ENCODE measurements around the gene SGCG.
"Not testable (repeated sequence)": the region's sequence is repeated elsewhere in the genome, so short reads cannot be mapped to it uniquely, and the experiment has no call there.

Gene SGCG

DNA sequence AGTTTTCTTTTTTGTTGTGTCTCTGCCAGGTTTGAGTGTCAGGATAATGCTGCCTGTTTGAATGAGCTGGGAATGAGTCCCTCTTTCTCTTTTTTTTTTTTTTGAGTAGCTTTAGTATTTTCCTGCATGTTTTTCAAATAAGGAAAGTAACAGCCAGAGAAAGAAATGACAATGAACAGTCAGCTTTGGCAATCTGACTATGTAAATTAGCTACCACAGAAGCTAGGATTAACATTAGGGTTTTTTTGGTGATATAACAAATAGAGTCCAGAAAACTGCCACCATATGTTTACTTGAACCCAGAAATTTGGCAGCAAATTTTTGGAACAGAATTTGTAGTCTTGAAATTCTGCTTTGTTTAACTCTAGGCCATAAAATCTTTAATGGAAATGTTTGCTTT is 50.5 kb downstream of the SGCG start:
- Histone ChIP-seq H3K9ac (ENCODE audit: low read length) (no peak overlapping the region), H3K9me3 (ENCODE audit: control insufficient read depth, low read length) (no peaks in the 10 kb centered on the region), H3K4me3 (ENCODE audit: low read length) (no peak overlapping the region), H3K36me3 (ENCODE audit: control insufficient read depth, insufficient read depth, low read length) (no peaks in the 10 kb centered on the region), H3K4me1 (ENCODE audit: control insufficient read depth, insufficient read depth, low read length) (no peaks in the 10 kb centered on the region), H3K27me3 (ENCODE audit: control insufficient read depth, insufficient read depth, low read length) (no peaks in the 10 kb centered on the region)

DNA sequence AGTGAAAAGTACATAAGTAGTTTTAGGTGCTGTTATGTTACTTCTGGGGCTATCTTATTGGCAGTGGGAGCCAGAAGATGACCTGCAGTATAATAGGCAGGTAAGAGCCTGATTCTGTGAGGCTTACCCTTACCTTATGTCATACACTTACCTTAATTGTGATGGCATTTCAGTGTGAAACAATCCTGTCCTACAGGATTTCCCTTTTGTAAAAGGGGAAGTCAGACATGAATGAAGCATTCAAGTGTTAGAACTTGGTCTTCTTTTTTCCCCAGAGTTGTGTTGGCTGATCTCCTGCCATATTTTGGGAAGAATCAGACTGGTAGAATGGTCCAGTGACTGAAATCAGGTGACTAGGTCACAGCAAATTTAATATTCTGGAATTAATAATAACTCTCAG is 55.2 kb downstream of the SGCG start:
- H3K9me3 ChIP-seq (ENCODE audit: control insufficient read depth, low read length) = no peaks in the 10 kb centered on the region
- H3K36me3 ChIP-seq (ENCODE audit: control insufficient read depth, insufficient read depth, low read length) = no peaks in the 10 kb centered on the region
- no peaks in the 10 kb centered on the region for H3K4me1 ChIP-seq (ENCODE audit: control insufficient read depth, insufficient read depth, low read length)
- H3K4me3 ChIP-seq (ENCODE audit: low read length) = no peak overlapping the region
- H3K9ac ChIP-seq (ENCODE audit: low read length) = no peak overlapping the region
- no peaks in the 10 kb centered on the region for H3K27me3 ChIP-seq (ENCODE audit: control insufficient read depth, insufficient read depth, low read length)

DNA sequence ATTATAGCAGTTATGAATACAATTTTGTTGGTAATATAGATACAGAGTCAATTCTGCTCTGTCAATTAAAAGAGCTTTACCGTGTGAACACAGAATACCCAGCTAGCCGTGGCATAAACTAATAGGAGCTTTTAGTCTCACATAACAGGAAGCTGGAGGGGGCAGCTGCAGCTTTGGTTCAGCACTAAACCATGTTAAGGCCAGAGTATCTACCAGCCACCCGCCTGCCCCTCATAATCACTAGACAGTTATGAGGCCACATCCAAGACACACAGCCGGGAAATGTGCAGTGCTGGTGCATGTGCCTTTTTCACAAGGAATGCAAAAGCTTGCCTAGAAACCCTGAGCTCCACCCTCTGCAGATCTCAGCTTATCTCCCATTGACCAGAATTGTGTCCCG is 62.3 kb downstream of the SGCG start:
- H3K9me3 ChIP-seq (ENCODE audit: control insufficient read depth, low read length) = no peaks in the 10 kb centered on the region
- no peaks in the 10 kb centered on the region for H3K27me3 ChIP-seq (ENCODE audit: control insufficient read depth, insufficient read depth, low read length)
- no peak overlapping the region for H3K9ac ChIP-seq (ENCODE audit: low read length)
- no peaks in the 10 kb centered on the region for H3K36me3 ChIP-seq (ENCODE audit: control insufficient read depth, insufficient read depth, low read length)
- H3K4me1 ChIP-seq (ENCODE audit: control insufficient read depth, insufficient read depth, low read length) = no peaks in the 10 kb centered on the region
- no peak overlapping the region for H3K4me3 ChIP-seq (ENCODE audit: low read length)

DNA sequence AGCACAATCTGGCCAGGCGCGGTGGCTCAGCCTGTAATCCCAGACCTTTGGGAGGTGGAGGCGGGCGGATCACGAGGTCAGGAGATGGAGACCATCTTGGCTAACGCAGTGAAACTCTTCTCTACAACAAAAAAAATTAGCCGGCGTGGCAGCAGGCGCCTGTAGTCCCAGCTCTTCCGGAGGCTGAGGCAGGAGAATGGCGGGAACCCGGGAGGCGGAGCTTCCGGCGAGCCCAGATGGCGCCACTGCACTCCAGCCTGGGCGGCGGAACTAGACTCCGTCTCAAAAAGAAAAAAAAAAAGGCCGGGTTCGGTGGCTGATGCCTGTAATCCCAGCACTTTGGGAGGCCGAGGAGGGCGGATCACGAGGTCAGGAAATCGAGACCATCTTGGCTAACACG is 67.6 kb downstream of the SGCG start:
- not testable (repeated sequence) for H3K36me3 ChIP-seq (ENCODE audit: control insufficient read depth, insufficient read depth, low read length); H3K4me1 ChIP-seq (ENCODE audit: control insufficient read depth, insufficient read depth, low read length); H3K9ac ChIP-seq (ENCODE audit: low read length); H3K4me3 ChIP-seq (ENCODE audit: low read length); H3K9me3 ChIP-seq (ENCODE audit: control insufficient read depth, low read length); H3K27me3 ChIP-seq (ENCODE audit: control insufficient read depth, insufficient read depth, low read length)

DNA sequence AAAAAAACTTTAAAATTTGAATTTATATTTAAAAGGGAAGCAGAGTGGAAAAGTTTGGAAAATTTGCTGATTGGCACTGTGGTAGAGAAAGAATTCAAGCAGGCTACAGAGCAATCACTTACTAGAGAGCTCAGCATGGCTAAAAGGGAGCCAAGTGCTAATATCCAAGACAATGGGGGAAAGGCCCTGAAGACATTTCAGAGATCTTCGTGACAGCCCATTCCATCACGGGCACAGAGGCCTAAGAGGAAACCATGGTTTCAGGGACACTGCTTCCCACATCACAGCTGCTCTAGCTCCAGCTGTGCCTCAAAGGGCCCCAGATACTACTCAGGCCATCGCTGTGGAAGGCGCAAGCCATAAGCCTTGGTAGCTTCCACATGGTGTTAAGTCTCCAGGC is 73.7 kb downstream of the SGCG start:
- Histone ChIP-seq H3K27me3 (ENCODE audit: control insufficient read depth, insufficient read depth, low read length) (no peaks in the 10 kb centered on the region), H3K9me3 (ENCODE audit: control insufficient read depth, low read length) (no peaks in the 10 kb centered on the region), H3K9ac (ENCODE audit: low read length) (no peak overlapping the region), H3K4me1 (ENCODE audit: control insufficient read depth, insufficient read depth, low read length) (no peaks in the 10 kb centered on the region), H3K4me3 (ENCODE audit: low read length) (no peak overlapping the region), H3K36me3 (ENCODE audit: control insufficient read depth, insufficient read depth, low read length) (no peaks in the 10 kb centered on the region)

DNA sequence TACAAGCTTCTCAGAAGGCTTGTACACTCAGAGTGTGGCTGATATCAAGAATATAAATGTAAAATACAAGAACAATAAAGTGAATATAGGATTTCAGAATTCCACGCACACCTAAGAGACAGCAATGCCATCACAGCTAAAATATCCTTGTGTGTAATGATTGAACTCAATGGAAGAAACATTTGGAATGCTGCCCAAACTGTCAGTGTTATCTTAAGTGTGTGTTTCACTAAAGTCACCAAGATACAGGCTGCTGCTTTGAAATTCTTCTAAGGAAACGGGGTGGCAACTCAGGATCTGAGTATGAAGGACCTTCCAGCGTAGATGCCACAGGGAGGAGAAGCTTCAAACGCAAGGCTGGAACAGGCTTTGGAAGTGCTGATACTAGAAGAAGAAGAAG is 86.8 kb downstream of the SGCG start:
- Histone ChIP-seq H3K4me3 (ENCODE audit: low read length) (no peak overlapping the region), H3K4me1 (ENCODE audit: control insufficient read depth, insufficient read depth, low read length) (no peaks in the 10 kb centered on the region), H3K9me3 (ENCODE audit: control insufficient read depth, low read length) (no peaks in the 10 kb centered on the region), H3K9ac (ENCODE audit: low read length) (no peak overlapping the region), H3K27me3 (ENCODE audit: control insufficient read depth, insufficient read depth, low read length) (no peaks in the 10 kb centered on the region), H3K36me3 (ENCODE audit: control insufficient read depth, insufficient read depth, low read length) (no peaks in the 10 kb centered on the region)

DNA sequence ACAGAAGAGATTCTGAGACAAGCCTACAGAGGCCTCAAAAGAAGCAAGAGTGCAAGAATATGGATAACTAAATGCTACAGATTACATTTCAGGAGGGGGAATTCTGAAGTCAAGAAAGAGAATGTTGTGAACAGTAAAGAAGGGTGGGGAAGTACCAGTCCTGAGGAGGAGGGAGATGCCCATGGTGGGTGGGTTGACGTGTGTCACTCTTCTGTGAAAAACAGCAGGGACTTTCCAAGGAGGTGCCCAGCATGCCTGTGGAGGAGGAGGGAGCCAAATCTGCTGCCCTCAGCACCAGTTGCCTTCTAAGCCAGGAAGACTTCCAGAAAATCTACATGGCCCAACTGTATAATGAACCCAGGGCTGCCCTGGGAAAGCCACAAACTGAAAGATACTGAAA is 87.7 kb downstream of the SGCG start:
- Histone ChIP-seq H3K9ac (ENCODE audit: low read length) (no peak overlapping the region), H3K27me3 (ENCODE audit: control insufficient read depth, insufficient read depth, low read length) (no peaks in the 10 kb centered on the region), H3K9me3 (ENCODE audit: control insufficient read depth, low read length) (no peaks in the 10 kb centered on the region), H3K36me3 (ENCODE audit: control insufficient read depth, insufficient read depth, low read length) (no peaks in the 10 kb centered on the region), H3K4me3 (ENCODE audit: low read length) (no peak overlapping the region), H3K4me1 (ENCODE audit: control insufficient read depth, insufficient read depth, low read length) (no peaks in the 10 kb centered on the region)

DNA sequence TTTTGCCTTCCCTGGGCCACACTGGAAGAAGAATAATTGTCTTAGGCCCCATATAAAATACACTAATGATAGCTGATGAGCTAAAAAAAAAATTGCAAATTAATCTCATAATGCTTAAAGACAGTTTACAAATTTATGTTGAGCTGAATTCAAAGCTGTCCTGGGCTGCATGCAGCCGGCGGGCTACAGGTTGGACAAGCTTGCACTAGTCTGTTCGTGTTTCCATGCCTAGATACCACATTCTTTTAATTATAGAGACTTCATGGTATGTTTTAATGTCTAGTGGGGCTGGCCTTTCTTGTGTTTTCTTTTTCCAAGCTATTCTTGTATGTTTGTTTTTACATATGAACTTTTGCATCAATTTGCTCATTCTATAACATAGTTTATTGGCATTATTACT is 90.6 kb downstream of the SGCG start:
- Histone ChIP-seq H3K9ac (ENCODE audit: low read length) (no peak overlapping the region), H3K9me3 (ENCODE audit: control insufficient read depth, low read length) (no peaks in the 10 kb centered on the region), H3K36me3 (ENCODE audit: control insufficient read depth, insufficient read depth, low read length) (no peaks in the 10 kb centered on the region), H3K27me3 (ENCODE audit: control insufficient read depth, insufficient read depth, low read length) (no peaks in the 10 kb centered on the region), H3K4me3 (ENCODE audit: low read length) (no peak overlapping the region), H3K4me1 (ENCODE audit: control insufficient read depth, insufficient read depth, low read length) (no peaks in the 10 kb centered on the region)

DNA sequence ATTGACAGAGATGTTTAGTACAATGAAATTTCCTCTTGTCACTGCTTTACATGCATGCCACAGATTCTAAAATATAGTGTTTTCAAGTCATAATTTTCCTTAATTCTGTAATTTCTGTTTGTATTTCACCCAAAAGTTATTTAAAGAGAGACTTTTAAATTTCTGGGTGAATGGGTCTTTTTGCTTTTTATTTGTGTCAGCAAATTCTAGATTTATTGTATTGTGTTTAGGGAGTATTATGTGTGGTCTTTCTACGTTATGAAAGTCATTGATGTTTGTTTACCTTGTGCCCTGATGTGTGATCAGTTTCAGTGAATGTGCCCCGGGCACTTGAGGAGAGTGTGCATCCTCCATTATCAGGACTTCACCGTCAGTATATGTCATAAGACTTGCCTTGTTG is 92.7 kb downstream of the SGCG start:
- Histone ChIP-seq H3K27me3 (ENCODE audit: control insufficient read depth, insufficient read depth, low read length) (no peaks in the 10 kb centered on the region), H3K4me1 (ENCODE audit: control insufficient read depth, insufficient read depth, low read length) (no peaks in the 10 kb centered on the region), H3K9me3 (ENCODE audit: control insufficient read depth, low read length) (no peaks in the 10 kb centered on the region), H3K36me3 (ENCODE audit: control insufficient read depth, insufficient read depth, low read length) (no peaks in the 10 kb centered on the region), H3K9ac (ENCODE audit: low read length) (no peak overlapping the region), H3K4me3 (ENCODE audit: low read length) (no peak overlapping the region)

DNA sequence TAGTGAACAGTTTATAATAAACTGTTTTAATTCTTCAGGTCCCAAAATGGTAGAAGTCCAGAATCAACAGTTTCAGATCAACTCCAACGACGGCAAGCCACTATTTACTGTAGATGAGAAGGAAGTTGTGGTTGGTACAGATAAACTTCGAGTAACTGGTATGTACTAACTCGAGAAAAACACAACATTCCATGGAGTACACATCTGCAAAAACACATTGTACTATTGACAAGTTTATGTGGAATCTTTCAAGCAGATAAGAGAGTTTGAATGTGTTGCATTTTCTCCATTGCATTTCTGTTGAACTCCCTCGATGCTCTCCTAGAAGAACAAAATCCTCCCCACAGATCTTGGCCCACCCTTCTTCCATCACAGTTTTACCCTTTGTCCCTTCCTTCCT is 98.5 kb downstream of the SGCG start:
- no peaks in the 10 kb centered on the region for H3K4me1 ChIP-seq (ENCODE audit: control insufficient read depth, insufficient read depth, low read length)
- H3K9me3 ChIP-seq (ENCODE audit: control insufficient read depth, low read length) = no peaks in the 10 kb centered on the region
- H3K9ac ChIP-seq (ENCODE audit: low read length) = no peak overlapping the region
- no peaks in the 10 kb centered on the region for H3K36me3 ChIP-seq (ENCODE audit: control insufficient read depth, insufficient read depth, low read length)
- no peak overlapping the region for H3K4me3 ChIP-seq (ENCODE audit: low read length)
- no peaks in the 10 kb centered on the region for H3K27me3 ChIP-seq (ENCODE audit: control insufficient read depth, insufficient read depth, low read length)

DNA sequence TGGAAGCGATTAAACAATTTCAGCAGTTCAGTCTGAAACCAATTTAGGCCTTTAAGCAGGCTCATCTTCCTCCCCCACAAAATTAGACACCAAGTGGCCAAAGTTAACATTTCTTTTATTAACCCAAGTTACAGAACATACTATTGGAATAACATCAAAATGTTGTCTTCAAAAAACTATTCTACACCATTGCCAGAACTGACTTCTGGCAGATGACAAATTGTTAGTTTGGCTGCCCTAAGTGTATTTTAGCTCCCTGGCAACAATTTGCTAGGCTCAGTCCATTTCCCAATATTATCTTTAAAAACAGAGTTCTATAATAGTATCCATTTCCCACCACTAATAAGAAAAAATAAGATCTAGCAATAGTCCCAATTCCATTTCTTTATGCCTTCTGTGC is 107.8 kb downstream of the SGCG start:
- Histone ChIP-seq H3K4me1 (ENCODE audit: control insufficient read depth, insufficient read depth, low read length) (no peaks in the 10 kb centered on the region), H3K4me3 (ENCODE audit: low read length) (no peak overlapping the region), H3K27me3 (ENCODE audit: control insufficient read depth, insufficient read depth, low read length) (no peaks in the 10 kb centered on the region), H3K36me3 (ENCODE audit: control insufficient read depth, insufficient read depth, low read length) (no peaks in the 10 kb centered on the region), H3K9ac (ENCODE audit: low read length) (no peak overlapping the region), H3K9me3 (ENCODE audit: control insufficient read depth, low read length) (no peaks in the 10 kb centered on the region)

DNA sequence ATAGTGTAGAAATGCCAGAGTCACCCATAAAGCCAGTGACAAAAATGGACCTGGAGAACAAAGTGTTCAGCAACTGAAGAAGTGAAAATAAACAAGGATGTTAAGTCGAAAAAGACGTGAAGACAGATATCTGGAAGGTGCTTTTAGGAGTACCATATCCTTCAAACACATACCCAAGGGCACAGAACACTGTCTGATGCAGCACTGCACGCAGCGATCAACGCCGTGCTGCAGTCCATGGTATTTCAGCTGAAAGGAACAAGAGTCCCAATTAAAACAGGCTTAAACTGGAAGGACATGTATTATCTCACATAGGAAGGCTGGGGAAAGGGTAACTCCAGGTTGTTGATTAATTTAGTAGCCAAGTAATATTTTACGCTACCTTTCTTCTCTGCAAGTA is 108.2 kb downstream of the SGCG start:
- Histone ChIP-seq H3K9ac (ENCODE audit: low read length) (no peak overlapping the region), H3K9me3 (ENCODE audit: control insufficient read depth, low read length) (no peaks in the 10 kb centered on the region), H3K36me3 (ENCODE audit: control insufficient read depth, insufficient read depth, low read length) (no peaks in the 10 kb centered on the region), H3K4me1 (ENCODE audit: control insufficient read depth, insufficient read depth, low read length) (no peaks in the 10 kb centered on the region), H3K27me3 (ENCODE audit: control insufficient read depth, insufficient read depth, low read length) (no peaks in the 10 kb centered on the region), H3K4me3 (ENCODE audit: low read length) (no peak overlapping the region)

DNA sequence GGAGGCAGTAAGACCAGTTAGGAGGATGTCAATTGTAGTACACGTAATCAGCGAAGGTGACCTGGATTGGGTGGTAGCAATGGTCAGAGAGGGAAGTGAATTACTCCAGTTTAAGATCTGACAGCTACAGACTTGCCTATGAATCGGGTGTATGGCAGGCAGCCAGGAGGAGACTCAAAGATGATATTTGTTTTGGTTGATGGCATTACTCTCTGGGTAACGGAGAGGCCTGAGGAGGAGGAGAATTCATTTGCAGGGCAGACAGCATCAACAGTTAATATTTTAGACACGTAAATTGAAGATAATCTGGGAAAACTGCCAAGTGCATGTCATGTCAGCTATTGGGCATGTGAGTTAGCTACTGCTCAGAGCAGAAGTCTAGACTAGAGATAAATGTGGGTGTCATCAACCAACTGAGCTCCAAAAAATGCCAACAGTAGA is 109.2 kb downstream of the SGCG start:
- Histone ChIP-seq H3K36me3 (ENCODE audit: control insufficient read depth, insufficient read depth, low read length) (no peaks in the 10 kb centered on the region), H3K9ac (ENCODE audit: low read length) (no peak overlapping the region), H3K27me3 (ENCODE audit: control insufficient read depth, insufficient read depth, low read length) (no peaks in the 10 kb centered on the region), H3K4me1 (ENCODE audit: control insufficient read depth, insufficient read depth, low read length) (no peaks in the 10 kb centered on the region), H3K9me3 (ENCODE audit: control insufficient read depth, low read length) (no peaks in the 10 kb centered on the region), H3K4me3 (ENCODE audit: low read length) (no peak overlapping the region)
